Measurements from ENCODE around the gene CHD6. TPM values are rescaled to one million over a fixed set of nuclear protein-coding genes. Genes with fewer than 3 reads are reported as not detected.

The CHD6 gene
- total RNA-seq, 4 donors from 2014 or later = 24.7 to 89.7 (median 36.6) TPM

DNA sequence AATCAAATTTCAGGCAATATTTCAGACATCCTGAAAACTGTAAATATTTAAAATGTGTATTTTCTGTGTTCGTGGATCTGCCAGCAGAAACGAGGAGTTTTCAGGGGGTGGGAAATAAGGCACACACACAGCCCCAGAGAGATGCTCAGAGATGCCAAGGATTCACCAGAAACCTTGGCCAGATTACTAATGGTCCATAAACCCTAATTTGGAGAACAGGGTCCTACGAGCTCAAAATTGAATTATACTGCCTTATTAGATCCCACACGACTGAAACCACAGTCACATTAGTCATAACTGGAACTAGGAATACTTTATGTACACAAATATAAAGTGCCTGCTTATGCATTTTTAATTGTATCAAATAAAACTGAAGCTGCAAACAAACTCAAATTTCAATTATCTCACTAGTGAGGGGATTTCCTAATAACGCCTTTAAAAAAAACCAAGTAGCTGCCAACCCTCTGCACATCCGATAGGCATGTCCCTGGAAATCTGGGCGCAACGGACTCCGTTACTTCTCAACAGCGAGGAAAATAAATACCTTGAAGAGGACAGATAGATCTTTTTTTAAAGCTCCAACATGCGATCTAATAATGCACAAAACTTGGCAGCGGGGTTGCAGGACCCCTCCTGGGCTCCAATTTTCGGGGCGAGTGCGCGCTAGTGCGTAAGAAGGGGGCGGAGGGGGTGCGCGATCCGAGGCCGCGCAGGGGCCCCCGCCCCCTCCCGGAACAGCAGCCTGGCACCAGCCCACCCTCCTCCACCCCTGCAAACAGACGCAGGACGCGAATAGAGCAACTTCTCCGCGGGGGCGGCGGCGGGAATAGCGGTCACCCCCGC, 897 bp downstream of the CHD6 start:
- no peaks in the 10 kb centered on the region for H3K36me3 ChIP-seq
- peak overlapping the region; percentile 92 for H3K4me3 ChIP-seq
- no peaks in the 10 kb centered on the region for H3K9me3 ChIP-seq
- DNase-seq (ENCODE audit: low spot score in 2 of 2) = peak in 1 of 2 donors; percentile 67
- peak overlapping the region; percentile 96 for H3K27ac ChIP-seq
- TF ChIP-seq POLR2A (IDR thresholded peaks at IDR 0.05) (no peak), EP300 (IDR thresholded peaks at IDR 0.05) (no peak), POLR2AphosphoS5 (IDR thresholded peaks at IDR 0.05) (no peak)
- WGBS = 3% methylated on average over 22 of the region's 35 CpGs
- peaks cover 40% of the 10 kb centered on the region for H3K4me1 ChIP-seq
- no peaks in the 10 kb centered on the region for H3K27me3 ChIP-seq

DNA sequence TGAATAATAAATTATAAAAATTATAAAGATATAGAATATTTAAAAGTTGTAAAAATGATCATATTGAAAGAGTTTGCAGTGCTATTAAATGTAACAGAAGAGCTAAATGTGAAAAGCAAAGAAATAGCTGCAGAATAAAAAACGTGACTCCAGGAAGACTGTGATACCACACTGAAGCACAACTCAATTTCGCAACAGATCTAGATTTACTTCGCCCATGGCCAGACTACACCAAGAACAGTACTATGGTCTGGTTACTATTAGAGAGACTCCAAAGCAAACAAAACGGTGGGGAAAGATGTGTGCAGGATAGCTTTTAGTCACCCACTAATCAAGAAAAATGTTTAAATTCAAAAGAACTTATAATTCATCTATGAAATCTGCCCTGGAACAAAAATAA, 1.9 kb downstream of the CHD6 start:
- H3K36me3 ChIP-seq = no peaks in the 10 kb centered on the region
- H3K9me3 ChIP-seq = no peaks in the 10 kb centered on the region
- 26% methylated on average over 4 of the region's 4 CpGs for WGBS
- H3K4me1 ChIP-seq = peaks cover 43% of the 10 kb centered on the region
- TF ChIP-seq, protein P1, sequence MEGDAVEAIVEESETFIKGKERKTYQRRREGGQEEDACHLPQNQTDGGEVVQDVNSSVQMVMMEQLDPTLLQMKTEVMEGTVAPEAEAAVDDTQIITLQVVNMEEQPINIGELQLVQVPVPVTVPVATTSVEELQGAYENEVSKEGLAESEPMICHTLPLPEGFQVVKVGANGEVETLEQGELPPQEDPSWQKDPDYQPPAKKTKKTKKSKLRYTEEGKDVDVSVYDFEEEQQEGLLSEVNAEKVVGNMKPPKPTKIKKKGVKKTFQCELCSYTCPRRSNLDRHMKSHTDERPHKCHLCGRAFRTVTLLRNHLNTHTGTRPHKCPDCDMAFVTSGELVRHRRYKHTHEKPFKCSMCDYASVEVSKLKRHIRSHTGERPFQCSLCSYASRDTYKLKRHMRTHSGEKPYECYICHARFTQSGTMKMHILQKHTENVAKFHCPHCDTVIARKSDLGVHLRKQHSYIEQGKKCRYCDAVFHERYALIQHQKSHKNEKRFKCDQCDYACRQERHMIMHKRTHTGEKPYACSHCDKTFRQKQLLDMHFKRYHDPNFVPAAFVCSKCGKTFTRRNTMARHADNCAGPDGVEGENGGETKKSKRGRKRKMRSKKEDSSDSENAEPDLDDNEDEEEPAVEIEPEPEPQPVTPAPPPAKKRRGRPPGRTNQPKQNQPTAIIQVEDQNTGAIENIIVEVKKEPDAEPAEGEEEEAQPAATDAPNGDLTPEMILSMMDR (IDR thresholded peaks at IDR 0.05) = no peak
- TF ChIP-seq POLR2AphosphoS5 (IDR thresholded peaks at IDR 0.05) (no peak), POLR2A (IDR thresholded peaks at IDR 0.05) (no peak)
- H3K4me3 ChIP-seq = peak overlapping the region; percentile 92
- no peak for DNase-seq (ENCODE audit: low spot score in 2 of 2)
- H3K27ac ChIP-seq = no peak overlapping the region
- H3K27me3 ChIP-seq = no peaks in the 10 kb centered on the region

DNA sequence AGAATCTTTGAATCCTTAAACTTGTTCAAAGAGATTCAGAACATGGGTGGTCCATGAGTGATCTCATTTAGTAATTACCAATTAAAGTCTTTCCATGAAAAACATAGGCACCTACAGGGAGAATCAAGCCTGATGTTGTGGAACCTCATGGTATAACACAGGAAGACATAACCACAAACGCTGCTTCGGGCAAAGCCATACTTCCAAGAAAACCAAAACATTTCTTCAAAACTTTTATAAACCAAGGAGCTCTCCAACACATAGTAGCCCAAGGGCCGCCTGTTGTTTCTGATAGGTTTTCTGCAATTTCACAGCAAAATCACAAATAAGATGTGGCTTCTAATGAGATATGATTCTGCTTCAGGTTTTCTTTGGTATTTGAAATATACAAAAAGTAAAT, 2.5 kb downstream of the CHD6 start:
- Histone ChIP-seq H3K27me3 (no peaks in the 10 kb centered on the region), H3K27ac (no peak overlapping the region), H3K36me3 (no peaks in the 10 kb centered on the region), H3K9me3 (no peaks in the 10 kb centered on the region), H3K4me3 (no peak overlapping the region), H3K4me1 (peaks cover 43% of the 10 kb centered on the region)
- TF ChIP-seq, protein P1 (IDR thresholded peaks at IDR 0.05) = no peak
- TF ChIP-seq POLR2A (IDR thresholded peaks at IDR 0.05) = no peak
- DNase-seq (ENCODE audit: low spot score in 2 of 2) = no peak
- WGBS = 62% methylated on average over 3 of the region's 3 CpGs

DNA sequence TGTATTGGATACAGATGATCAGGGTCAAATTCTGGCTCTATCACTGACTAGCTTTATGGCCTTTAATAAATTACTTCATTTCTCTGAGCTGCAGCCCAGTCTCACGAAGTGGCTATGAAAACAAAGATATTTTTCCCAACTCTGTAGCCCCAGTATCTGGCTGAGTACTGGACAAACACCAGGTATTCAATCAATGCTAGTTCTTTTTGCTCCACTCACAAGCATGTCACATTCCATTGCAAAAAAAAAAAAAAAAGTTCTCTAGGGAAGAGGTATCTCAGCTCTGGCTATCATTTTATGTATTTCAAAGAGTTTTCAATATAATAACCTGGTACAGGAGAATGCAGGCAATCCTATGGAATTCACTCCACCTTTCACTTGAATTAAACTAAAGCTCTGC, 3.1 kb downstream of the CHD6 start:
- 59% methylated on average over 1 of the region's 1 CpG for WGBS
- DNase-seq (ENCODE audit: low spot score in 2 of 2) = no peak
- Histone ChIP-seq H3K36me3 (no peaks in the 10 kb centered on the region), H3K27ac (no peak overlapping the region), H3K27me3 (no peaks in the 10 kb centered on the region), H3K4me3 (no peak overlapping the region), H3K9me3 (no peaks in the 10 kb centered on the region), H3K4me1 (peaks cover 43% of the 10 kb centered on the region)
- TF ChIP-seq POLR2AphosphoS5 (IDR thresholded peaks at IDR 0.05) = no peak
- no peak for TF ChIP-seq POLR2A (IDR thresholded peaks at IDR 0.05)
- TF ChIP-seq, protein P1 (IDR thresholded peaks at IDR 0.05) = no peak
- TF ChIP-seq EP300 (IDR thresholded peaks at IDR 0.05) = no peak

DNA sequence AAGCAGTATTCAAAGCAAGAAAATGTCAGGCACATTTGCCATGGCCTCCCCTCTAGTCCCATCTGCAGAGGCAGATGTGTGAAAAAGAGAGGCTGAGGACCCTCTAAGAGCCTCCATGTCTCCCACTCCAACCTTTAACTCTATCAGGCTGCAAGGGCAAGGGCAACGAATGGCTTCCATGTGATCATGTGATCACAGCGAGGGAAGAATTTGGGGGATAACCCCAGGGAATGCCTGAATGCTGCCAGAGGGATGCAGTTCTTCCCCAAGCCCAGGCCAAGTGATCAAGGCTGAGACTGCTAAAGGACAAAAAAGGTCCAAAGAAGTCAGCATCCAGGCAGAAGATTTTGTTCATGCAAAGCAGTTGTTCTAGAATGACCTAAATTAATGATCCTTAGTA, 4.9 kb downstream of the CHD6 start:
- Histone ChIP-seq H3K9me3 (no peaks in the 10 kb centered on the region), H3K4me3 (no peak overlapping the region), H3K4me1 (peaks cover 38% of the 10 kb centered on the region), H3K27me3 (no peaks in the 10 kb centered on the region), H3K27ac (no peak overlapping the region), H3K36me3 (no peaks in the 10 kb centered on the region)
- no peak for DNase-seq (ENCODE audit: low spot score in 2 of 2)
- TF ChIP-seq, protein P1 (IDR thresholded peaks at IDR 0.05) = no peak
- no peak for TF ChIP-seq EP300 (IDR thresholded peaks at IDR 0.05)
- TF ChIP-seq POLR2AphosphoS5 (IDR thresholded peaks at IDR 0.05) = no peak
- TF ChIP-seq POLR2A (IDR thresholded peaks at IDR 0.05) = no peak
- WGBS = 82% methylated on average over 2 of the region's 2 CpGs
